Activated CD8-positive, alpha-beta T cell treated with anti-CD3 and anti-CD28 coated beads, Interleukin-2, amount 10 ng/mL, durations not matched to agents 7 days and 5 days (primary cell): ENCODE results near the gene HOMER3. TPM values are rescaled to one million over a fixed set of nuclear protein-coding genes. Genes with fewer than 3 reads are reported as not detected.
A peak's percentile ranks its signal among the peaks of the same experiment; 100 is the strongest.

Experiments
- ATAC-seq: fragments of 150-1000 bp; cut with Tn5 transposase; one replicate; pipeline ENCODE4 v1.10.0; 2021; ENCODE audit warnings: moderate library complexity
- CTCF ChIA-PET: fragments of 350-600 bp; sonication (Branson Sonifier 250); formaldehyde crosslinking; loops from one replicate; lab custom pipeline; 2021; ENCODE audit warnings: antibody characterized with exemption; lab: Charles Lee
- POLR2A ChIA-PET: fragments of 350-600 bp; sonication (Branson Sonifier 250); formaldehyde crosslinking; loops from one replicate; lab custom pipeline; 2021; ENCODE audit warnings: antibody characterized with exemption; lab: Charles Lee
- DNase-seq: peaks from one replicate; pipeline ENCODE4 v3.0.0-alpha.2; 2020
- H3K27ac Mint-ChIP-seq: one replicate; pipeline ENCODE4 v1.8.0; 2021; ENCODE audit warnings: mild to moderate bottlenecking, mixed read lengths
- H3K27me3 Mint-ChIP-seq: one replicate; pipeline ENCODE4 v1.8.0; 2021; ENCODE audit warnings: low read depth, mixed read lengths
- H3K36me3 Mint-ChIP-seq: one replicate; pipeline ENCODE4 v1.8.0; 2021; ENCODE audit warnings: low read depth, mixed read lengths
- H3K4me1 Mint-ChIP-seq: one replicate; pipeline ENCODE4 v1.8.0; 2021; ENCODE audit warnings: low read depth, mixed read lengths
- H3K4me3 Mint-ChIP-seq: one replicate; pipeline ENCODE4 v1.8.0; 2021; ENCODE audit warnings: mild to moderate bottlenecking, mixed read lengths
- H3K9me3 Mint-ChIP-seq: one replicate; pipeline ENCODE4 v1.8.0; 2022; ENCODE audit warnings: mixed read lengths; ENCODE audit not compliant: insufficient read depth
- total RNA-seq, 2 experiments: library from RNA; stranded (reverse); gene quantifications; one replicate each; pipeline ENCODE4 v1.2.3, GENCODE V29; 2021

The HOMER3 gene
- total RNA-seq, 2 experiments from 2014 or later, result not detected

DNA sequence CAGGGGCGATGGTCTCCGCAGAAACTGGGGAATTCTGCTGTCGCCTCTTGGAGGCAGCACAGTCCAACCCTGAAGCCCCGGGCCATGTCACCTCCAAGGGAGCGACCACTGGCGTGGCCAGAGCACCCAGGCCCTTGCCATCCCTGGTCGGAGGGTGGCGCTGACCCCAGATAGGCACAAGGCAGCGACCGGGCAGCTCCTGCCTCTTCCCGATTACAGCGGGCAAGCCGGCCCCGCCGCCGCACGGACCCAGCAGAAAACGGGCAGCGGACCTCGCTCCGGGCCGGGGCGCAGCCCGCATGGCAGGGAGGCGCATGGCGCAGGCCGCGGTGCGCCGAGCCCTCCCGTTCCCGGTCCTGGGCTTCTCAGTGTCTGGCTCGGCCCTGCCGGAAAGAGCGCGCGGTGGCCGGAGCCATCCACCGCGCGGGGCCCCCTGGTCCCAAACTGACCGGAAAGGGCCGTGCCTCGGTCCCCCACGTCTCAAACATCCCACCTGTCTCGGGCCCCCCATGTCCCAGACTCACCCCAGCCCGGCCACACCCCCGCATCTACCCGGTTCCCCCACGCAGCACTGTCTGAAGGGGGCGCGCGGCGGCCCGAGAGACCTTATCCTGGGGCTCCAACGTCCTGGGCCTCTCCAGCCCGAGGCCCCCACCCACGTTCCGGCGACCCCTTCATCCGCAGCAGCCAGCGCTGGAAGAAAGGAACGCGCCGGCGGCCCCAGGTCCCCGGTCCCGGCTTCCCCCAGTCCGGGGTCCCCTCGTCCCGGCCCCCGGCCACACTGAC is 45.8 kb downstream of the HOMER3 start:
- Mint-ChIP-seq H3K27me3 (peaks cover 29% of the 10 kb centered on the region), H3K9me3 (no peaks in the 10 kb centered on the region), H3K27ac (no peak overlapping the region), H3K4me1 (peaks cover 12% of the 10 kb centered on the region), H3K4me3 (no peak overlapping the region), H3K36me3 (peaks cover 2% of the 10 kb centered on the region)
- ChIA-PET POLR2A (no interaction called here), CTCF (no interaction called here)
- ATAC-seq (no peak), DNase-seq (no peak)

DNA sequence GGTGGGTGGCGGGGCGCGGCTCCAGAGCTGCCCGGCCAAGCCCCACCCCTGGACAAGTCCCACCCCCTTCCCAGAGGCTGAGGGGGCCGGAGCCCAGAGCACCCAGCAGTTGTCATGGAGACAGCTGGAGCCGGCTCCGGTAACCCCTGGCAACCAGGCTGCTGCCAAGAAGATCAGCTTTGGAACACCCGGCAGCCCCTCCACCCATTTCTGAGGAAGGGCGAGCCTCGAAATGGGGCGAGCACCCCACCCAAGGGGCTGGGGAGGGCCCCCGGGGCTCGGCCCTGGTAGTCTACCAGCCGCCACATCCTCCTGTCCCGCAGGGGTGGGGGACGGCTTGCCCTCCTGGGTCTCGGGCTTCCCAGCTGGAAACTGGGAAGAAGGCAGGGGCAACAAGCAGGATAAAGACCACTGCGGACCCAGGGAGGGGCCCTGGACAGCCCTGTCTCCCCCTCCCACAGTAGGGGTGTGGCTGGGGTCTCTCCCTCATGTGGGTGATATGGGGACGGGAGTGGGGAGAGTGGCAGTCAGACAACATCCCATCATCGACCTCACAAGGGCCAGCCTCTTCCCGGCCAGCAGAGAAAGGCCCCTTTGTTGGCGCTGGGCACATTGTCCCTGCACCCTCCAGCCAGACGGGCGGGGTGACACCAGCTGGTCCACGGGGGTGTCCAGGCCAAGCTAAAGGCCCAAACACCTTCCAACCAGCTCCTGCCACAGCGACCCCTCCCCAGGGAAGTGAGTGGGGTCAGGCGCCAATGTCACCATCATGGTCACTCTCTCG is 46.6 kb downstream of the HOMER3 start:
- H3K4me3 Mint-ChIP-seq, result no peak overlapping the region
- POLR2A ChIA-PET, result no interaction called here
- no peaks in the 10 kb centered on the region for H3K9me3 Mint-ChIP-seq
- ATAC-seq, result no peak
- H3K27me3 Mint-ChIP-seq, result peaks cover 33% of the 10 kb centered on the region
- peaks cover 12% of the 10 kb centered on the region for H3K4me1 Mint-ChIP-seq
- DNase-seq, result no peak
- CTCF ChIA-PET, result no interaction called here
- no peak overlapping the region for H3K27ac Mint-ChIP-seq
- peaks cover 2% of the 10 kb centered on the region for H3K36me3 Mint-ChIP-seq

- Mint-ChIP-seq H3K27me3 (peaks cover 35% of the 10 kb centered on the region), H3K27ac (no peak overlapping the region), H3K36me3 (peaks cover 2% of the 10 kb centered on the region), H3K4me3 (no peak overlapping the region), H3K9me3 (no peaks in the 10 kb centered on the region), H3K4me1 (peaks cover 12% of the 10 kb centered on the region)
- CTCF ChIA-PET, result no interaction called here
- ATAC-seq (no peak), DNase-seq (no peak)
- POLR2A ChIA-PET, result no interaction called here
These were observed 47.3 kb downstream of the HOMER3 start for GRCh38 chr19:18893587-18894253.

- Mint-ChIP-seq H3K36me3 (no peaks in the 10 kb centered on the region), H3K27me3 (peaks cover 18% of the 10 kb centered on the region), H3K4me1 (no peaks in the 10 kb centered on the region), H3K27ac (no peak overlapping the region), H3K9me3 (no peaks in the 10 kb centered on the region), H3K4me3 (no peak overlapping the region)
- ChIA-PET CTCF (no interaction called here), POLR2A (interaction anchor here (0.6 kb wide), 1 partner anchor 471 kb away, joined by 3 read pairs; the partner anchor contains the start of gene SSBP4)
- DNase-seq (no peak), ATAC-seq (no peak)
These were observed 50.9 kb downstream of the HOMER3 start for GRCh38 chr19:18889949-18890745.

DNA sequence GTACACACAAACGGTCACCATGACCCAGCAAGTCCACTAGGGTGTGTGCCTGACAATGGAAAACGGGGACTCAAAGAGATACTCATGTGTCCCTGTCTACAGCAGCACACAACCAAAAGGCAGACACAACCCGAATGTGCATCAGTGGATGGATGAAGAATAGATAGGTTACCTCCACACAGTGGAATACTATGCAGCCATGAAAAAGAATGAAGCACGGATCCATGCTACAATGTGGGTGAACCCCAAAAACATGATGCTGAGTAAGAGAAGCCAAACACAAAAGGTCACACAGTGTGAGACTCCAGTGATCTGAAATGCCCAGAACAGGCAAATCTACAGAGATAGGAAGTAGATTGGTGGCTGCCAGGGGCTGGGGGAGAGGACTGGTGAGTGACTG is 54.0 kb downstream of the HOMER3 start:
- ChIA-PET CTCF (no interaction called here), POLR2A (no interaction called here)
- no peak overlapping the region for H3K4me3 Mint-ChIP-seq
- no peaks in the 10 kb centered on the region for H3K36me3 Mint-ChIP-seq
- no peaks in the 10 kb centered on the region for H3K4me1 Mint-ChIP-seq
- no peaks in the 10 kb centered on the region for H3K9me3 Mint-ChIP-seq
- ATAC-seq (no peak), DNase-seq (no peak)
- peaks cover 6% of the 10 kb centered on the region for H3K27me3 Mint-ChIP-seq
- no peak overlapping the region for H3K27ac Mint-ChIP-seq

GRCh38 chr19:18883526-18884304 is 57.3 kb downstream of the HOMER3 start:
- H3K4me1 Mint-ChIP-seq, result no peaks in the 10 kb centered on the region
- CTCF ChIA-PET, result no interaction called here
- no peaks in the 10 kb centered on the region for H3K9me3 Mint-ChIP-seq
- H3K27ac Mint-ChIP-seq, result no peak overlapping the region
- POLR2A ChIA-PET, result no interaction called here
- H3K36me3 Mint-ChIP-seq, result no peaks in the 10 kb centered on the region
- ATAC-seq, result no peak
- DNase-seq, result no peak
- no peak overlapping the region for H3K4me3 Mint-ChIP-seq
- no peaks in the 10 kb centered on the region for H3K27me3 Mint-ChIP-seq

DNA sequence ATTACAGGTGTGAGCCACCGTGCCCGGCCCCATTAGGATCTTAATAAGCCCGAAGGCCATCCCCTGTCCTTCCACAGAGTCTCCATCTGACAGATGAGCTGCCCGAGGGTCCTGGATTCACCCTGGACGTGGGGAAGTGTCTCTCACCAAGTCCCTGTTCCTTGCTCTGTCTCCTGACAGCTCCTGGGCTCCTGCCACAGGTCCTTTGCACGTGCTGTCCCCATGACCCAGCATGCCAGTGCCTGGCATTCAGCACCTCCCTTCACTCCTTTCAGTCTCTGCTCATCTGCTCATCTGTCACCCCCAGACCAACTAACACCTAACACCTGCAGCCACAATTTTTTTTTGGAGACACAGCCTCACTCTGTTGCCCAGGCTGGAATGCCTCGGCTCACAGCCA is 59.5 kb downstream of the HOMER3 start:
- Mint-ChIP-seq H3K36me3 (no peaks in the 10 kb centered on the region), H3K4me3 (no peak overlapping the region), H3K9me3 (no peaks in the 10 kb centered on the region), H3K27me3 (no peaks in the 10 kb centered on the region), H3K27ac (no peak overlapping the region), H3K4me1 (no peaks in the 10 kb centered on the region)
- no peak for DNase-seq
- no peak for ATAC-seq
- ChIA-PET POLR2A (no interaction called here), CTCF (no interaction called here)

GRCh38 chr19:18879579-18880373 is 61.2 kb downstream of the HOMER3 start:
- H3K4me3 Mint-ChIP-seq, result no peak overlapping the region
- ATAC-seq (peak; percentile 73), DNase-seq (peak; percentile 46)
- no peak overlapping the region for H3K27ac Mint-ChIP-seq
- CTCF ChIA-PET, result no interaction called here
- POLR2A ChIA-PET, result no interaction called here
- H3K36me3 Mint-ChIP-seq, result no peaks in the 10 kb centered on the region
- no peaks in the 10 kb centered on the region for H3K9me3 Mint-ChIP-seq
- H3K27me3 Mint-ChIP-seq, result no peaks in the 10 kb centered on the region
- no peaks in the 10 kb centered on the region for H3K4me1 Mint-ChIP-seq
